Bone marrow (tissue), 2 donors: ENCODE results near the gene OR1D5.
"Not testable (repeated sequence)": the region's sequence is repeated elsewhere in the genome, so short reads cannot be mapped to it uniquely, and the experiment has no call there.

Experiments
- DNase-seq, 2 donors: peaks; one replicate each; lab custom pipeline; 2025; lab: John Stamatoyannopoulos, UW

Gene OR1D5

GRCh38 chr17:3032258-3033247 is 30.9 kb downstream of the OR1D5 start:
- DNase-seq: no peak

- DNase-seq: not testable (repeated sequence)
Observed at GRCh38 chr17:3030852-3031470, 32.4 kb downstream of the OR1D5 start.

GRCh38 chr17:3030096-3030495 is 33.3 kb downstream of the OR1D5 start:
- DNase-seq: no peak

- DNase-seq: no peak
Observed at GRCh38 chr17:3029213-3029913, 34.0 kb downstream of the OR1D5 start.

DNA sequence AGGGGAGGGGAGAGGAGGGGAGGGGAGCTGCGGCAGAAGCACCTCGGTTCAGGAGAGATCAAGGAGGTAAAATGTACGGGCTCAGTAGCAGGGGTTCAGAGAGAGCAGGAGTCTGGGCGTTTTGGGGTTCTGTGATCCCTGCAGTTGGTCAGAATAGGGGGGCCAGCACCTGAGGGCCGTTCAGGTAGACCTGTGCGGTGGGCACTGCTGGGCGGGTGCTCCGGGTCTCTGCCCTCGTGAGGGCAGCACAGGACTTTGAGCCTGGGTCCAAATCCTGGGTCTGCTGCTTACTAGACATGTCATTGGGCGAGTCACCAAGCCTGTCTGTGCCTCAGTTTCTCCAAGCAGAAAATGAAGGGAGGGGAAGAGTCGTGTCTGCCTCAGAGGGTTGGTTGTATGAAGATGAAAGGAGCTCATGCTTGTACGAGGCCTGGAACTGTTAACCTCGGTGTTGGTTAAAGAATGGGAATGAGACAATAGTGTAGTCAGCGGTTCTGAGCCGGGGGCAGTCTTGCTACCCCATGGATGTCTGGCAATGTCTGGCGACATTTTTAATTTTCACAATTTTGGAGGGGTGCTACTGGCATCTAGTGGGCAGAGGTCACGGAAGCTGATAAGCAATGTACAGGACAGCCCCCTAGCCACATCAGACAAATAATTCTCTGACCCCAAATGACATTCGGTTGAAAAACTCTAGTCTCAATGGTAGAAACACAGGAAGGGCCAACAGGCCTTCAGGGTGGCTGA is 35.4 kb downstream of the OR1D5 start:
- no peak for DNase-seq

- no peak for DNase-seq
Observed at GRCh38 chr17:3026856-3027751, 36.3 kb downstream of the OR1D5 start.

DNA sequence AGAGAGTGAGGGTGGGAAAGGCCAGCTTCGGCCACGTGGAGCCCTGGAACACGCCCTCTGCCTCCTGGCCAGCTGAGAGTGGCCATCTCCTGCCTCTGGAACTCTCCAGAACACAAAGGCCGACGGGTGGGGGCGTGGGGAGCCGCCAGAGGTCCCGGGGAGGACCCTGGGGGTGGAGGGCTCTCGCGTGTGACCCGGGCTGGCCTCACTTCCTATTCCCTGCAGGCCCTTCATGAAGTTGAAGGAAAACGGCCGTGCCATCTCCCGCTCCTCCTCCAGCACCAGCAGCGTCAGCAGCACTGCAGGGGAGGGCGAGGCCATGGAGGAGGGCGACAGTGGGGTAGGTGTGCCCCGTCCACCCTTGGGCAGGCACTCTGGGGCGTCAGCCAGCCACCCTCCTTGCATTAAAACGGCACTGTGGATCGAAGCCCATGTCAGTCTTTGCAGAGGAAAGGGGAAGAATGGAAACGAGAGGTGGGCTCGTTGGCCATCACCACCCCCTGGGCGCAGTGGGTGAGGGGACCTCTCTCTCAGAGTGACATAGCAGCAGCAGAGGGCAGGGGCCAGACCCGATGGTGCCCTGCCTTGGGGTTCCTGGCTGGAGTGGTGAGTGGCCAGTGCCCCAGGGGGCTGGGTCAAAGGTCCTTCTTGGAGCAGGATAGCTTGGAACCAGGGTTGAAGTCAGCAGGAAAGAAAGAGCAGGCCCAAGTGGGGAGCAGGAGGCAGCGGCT is 37.1 kb downstream of the OR1D5 start:
- no peak for DNase-seq

- no peak for DNase-seq
Observed at GRCh38 chr17:3025421-3026124, 37.8 kb downstream of the OR1D5 start.

GRCh38 chr17:3024346-3024745 is 39.1 kb downstream of the OR1D5 start:
- DNase-seq: no peak

GRCh38 chr17:3022197-3022596 is 41.2 kb downstream of the OR1D5 start:
- no peak for DNase-seq

GRCh38 chr17:3020381-3020780 is 43.0 kb downstream of the OR1D5 start:
- no peak for DNase-seq

DNA sequence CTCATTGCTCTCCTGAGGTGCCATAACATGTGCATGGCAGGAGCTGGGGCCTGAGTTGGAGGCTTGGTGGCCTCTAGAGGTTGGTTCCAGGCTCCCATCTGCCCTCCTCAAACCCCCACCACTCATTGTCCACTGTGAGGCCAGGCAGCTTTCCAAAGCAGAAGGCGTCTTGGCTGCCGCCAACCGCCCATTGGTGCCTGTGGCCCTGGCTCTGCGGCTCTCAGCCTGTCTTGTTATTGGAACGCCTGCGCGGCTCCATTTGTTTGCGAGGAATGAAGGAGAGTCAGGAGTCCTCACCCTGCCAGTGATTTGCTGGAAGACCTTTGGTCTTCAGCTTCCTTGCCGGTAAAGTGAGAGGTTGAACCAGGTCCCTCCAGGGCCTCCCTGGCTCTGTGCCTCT is 43.6 kb downstream of the OR1D5 start:
- DNase-seq: no peak

GRCh38 chr17:3017936-3018335 is 45.5 kb downstream of the OR1D5 start:
- DNase-seq: no peak

GRCh38 chr17:3015890-3016289 is 47.5 kb downstream of the OR1D5 start:
- no peak for DNase-seq

DNA sequence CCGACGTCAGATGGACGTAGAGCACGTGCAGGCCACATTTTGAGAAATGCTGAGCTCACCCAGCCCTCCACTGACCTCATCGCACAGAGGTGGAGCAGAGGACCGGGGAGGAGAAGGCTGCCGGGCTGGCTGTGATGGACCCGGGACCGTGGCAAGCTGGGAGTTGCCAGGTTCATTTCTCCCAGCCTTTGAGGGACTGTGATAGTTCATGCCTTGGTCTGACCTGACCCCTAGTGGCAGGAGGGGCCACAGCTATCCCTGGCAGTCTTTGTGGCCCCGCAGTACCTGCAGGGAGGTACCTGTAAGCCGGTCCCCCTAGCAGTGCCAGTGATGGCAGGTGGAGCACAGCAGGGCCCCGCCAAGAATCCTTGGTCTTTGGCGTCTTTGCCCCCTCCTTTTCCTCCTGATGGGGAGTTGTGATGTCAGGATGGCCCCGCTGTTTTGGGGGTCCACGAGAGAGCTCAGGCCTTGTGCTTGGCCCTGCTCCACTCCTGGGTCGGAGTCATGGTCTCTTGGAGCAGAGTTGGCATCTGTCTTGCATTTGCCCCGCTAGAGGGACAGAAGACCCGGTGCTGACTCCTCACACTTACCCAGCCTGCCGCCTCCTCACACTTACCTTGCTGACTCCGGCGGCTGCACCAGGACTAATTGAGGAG is 50.4 kb downstream of the OR1D5 start:
- peak in 1 of 2 donors; percentile 5 for DNase-seq
